NCI-H510A treated with DMSO at 0.1 percent for 48 hours (cell line): Measurements from ENCODE around the gene ATP8A2.
A peak's percentile ranks its signal among the peaks of the same experiment; 100 is the strongest.

Experiments
- DNase-seq: peaks from one replicate; lab custom pipeline; 2025; lab: John Stamatoyannopoulos, UW

The ATP8A2 gene

DNA sequence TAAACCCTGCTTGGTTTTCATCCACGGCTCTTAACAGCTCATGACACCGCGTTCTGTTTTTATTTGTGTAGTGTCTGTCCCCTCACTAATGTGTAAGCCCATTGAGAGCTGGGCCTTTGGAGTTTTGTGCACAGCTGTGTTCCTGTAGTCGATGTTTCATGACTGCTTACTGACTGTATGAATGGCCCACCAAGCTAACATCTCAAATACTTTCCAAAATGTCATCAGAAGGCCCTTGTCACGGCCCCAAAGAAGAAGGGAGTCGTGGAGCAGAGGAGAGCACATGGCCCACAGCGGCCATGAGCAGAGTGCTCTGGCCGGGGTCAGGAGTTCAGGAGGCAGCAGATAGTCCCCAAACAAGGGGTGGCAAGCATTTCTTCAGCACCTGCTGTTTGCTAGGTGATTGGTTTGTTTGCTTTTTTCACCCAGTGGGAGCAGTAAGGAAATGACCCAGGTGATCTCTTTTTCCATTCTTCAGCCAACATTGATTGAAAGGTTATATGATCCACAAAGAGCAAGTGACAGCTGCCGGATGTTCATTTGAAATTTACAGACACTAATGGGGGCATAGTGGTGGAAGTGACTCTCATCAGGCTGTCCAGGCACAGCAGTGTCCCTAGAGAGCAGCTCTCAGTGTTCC is 315.2 kb downstream of the ATP8A2 start:
- DNase-seq: peak; percentile 84

DNA sequence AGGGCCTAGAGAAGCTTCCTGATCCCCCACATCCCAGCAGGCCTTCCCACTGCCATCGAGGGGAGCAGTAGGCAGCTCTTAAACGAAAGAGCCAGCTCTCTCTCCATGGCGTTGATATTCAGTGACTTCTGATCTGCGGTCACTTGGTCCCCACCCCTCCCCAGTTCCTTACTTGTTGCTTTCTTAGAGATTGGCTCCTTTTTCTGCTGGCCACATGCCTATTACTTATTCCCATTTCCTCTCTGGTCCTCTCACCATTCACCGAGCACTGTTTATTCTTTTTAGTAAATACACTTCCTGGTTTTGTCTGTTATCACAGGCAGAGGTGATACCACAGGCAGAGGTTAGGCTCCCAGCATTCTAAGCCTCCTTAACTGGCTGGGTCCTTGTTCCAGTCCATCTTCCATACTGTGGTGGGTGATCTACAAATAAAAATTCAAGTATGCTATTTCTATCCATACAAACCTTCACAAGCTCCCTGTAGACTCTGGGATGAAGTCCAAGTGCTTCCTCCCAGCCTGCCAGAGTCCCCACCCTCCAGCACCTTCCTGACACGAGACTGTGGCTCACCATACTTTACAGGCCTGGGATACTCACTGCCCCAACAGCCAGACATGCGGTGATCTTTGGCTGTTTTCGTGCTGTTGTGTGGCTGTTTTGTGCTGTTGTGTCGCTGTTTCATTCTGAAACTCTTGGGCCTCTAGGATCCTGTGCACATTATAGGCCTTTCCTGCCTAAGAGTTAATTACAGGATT is 315.9 kb downstream of the ATP8A2 start:
- no peak for DNase-seq

DNA sequence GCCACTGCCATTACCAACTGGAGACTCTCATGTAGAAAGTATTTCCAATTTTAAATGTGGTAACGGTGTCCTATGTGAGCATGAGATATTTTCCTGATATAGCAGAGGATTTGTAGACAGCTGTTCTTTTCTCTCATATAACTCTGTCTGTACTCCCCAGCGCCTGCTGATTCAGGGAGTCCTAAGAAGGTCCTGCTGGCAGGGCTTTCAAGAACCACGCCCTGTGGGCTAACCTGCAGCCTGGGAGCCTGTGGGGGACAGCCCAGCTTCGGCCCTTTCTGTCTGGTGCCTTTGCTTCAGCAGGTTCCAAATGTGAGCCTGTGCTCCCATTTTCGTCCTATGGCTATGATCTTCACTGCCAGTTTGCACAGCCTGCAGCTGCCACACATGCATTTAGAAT is 316.8 kb downstream of the ATP8A2 start:
- no peak for DNase-seq

DNA sequence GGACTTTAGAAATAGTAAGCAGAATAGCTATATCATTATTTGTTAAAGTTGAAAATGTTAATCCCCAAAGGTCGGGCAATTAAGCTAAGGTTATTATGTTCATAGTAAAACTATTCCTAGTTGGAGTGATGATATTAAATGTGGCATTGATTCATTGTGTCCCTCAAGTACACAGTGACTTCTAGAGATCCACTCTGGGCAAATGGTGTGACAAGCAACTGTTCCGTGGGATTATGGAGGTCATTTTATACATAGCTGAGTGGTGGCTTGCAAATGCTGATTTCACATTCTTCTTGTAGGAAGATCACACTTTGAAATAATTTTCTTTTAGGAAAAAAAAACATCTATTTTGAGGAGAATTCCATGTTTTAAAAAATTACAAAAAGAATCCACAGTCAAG is 317.8 kb downstream of the ATP8A2 start:
- DNase-seq: no peak

DNA sequence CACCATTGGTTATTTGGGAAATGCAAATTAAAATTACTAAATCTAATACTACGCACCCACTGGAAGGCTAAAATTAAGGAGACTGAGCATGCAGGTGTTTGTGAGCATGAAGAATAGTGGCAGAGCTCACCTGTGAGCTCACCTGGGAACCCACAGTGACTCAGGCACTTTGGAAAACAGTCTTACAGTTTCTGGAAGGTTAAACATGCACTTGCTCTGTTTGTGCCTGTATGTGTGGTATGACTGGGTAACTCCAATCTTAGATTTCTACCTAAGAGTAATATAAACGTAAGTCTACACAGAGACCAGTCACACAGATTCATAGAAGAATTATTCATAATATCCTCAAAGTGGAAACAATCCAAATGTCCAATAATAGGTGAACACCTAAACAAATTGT is 318.8 kb downstream of the ATP8A2 start:
- no peak for DNase-seq

DNA sequence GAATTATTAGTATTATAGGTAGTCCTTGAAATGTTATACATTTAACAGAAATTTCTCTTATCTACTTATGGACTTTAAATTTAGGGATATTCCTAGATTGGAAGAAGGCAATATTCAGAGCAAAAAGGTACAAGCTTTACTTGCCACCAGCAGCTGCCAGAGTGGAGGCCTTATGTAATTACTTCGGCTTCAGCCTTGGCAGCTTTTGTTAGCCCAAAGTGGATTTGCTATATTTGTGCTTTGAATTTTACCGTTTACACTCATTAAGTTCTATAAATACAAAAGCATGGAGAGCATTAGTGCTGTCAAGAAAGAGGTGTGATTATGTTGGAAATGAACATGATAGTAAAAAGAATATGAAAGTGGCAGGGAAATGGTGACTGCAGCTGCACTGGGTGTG is 319.9 kb downstream of the ATP8A2 start:
- peak; percentile 50 for DNase-seq

DNA sequence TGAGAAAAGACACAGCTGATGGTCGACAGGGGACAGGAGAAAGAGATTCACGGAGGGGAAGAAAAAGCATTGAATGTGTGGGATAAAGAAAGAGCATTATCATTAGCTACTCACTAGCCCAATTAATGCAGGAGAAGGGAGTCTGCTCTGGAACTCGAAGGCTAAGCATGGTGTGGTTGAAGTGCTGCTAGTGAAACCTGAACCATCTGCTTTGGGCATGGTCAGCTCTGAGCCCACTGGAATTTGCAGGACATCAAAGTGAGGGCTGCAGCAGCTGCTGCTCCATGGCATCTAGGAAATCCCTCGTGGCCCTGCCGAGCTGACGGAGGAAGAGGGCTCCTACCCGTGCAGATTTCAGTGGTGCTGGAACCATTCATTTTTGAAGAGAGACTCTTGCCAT is 320.3 kb downstream of the ATP8A2 start:
- DNase-seq: peak; percentile 43

DNA sequence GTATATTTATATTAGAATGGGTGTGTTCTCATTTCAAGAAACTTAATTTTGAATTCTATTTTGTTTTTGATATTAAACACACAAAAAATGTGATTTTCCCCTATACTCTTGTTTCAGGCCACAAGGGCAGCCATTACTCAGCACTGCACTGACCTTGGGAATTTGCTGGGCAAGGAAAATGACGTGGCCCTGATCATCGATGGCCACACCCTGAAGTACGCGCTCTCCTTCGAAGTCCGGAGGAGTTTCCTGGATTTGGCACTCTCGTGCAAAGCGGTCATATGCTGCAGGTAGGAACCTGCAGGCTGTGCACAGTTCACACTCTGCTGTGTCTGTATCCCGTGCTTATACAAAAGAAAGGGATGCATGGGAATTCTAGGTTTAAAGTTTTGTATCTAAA is 327.3 kb downstream of the ATP8A2 start:
- no peak for DNase-seq

DNA sequence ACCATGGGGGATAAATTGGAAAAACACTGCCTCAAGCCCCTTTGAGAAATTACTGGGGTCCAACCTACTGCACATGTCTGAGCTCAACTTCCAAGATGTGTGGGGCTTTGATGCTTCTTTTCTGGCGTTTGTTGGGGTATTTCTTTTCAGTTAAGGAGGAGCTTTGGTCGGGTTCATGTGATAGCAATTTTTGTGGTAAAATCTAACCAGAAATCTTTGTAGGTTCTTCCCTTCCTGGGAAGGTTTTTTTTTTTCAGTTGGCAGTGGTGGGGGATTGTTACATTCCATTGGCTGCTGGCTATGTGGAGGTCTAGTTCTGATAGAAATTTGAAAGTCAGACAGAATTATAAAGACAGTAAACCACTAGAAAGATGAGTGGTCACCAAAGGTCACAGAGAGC is 327.8 kb downstream of the ATP8A2 start:
- no peak for DNase-seq

DNA sequence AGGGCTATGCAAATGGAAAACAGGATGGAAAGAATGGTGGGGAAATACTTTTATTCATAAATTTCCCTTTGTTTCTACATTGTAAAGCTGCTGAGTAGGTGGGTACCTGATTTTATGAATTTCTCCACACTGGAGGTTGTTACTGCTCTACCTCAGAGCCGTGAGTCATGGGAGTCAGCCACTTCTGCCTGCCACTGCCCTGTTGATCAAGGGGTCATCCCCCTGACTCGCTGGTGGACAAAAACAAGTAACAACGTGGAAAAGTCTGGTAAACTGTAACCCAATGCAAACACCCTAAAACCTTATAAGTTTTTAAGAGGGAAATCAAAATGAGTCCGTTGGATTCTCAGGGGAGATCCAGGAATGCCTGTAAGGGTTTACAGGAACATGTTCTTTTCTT is 329.5 kb downstream of the ATP8A2 start:
- no peak for DNase-seq

DNA sequence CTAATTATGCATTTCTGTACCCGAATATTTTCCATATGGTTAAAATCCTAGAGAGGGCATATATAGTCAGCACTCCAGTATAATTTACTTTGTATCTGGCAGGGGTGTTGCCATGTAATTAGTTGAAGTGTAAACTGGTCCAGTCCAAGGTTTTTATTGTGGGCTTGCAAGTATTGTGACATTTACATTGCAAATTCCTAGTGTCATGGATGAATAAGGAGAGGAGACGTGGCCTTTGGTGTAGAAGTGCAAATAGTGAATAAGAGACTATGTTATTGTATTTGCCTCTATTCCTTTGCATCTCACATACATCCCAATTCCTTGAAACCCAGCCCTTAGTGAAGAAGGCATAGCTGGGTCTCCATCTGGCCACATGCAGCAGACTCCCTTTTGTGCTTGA is 330.6 kb downstream of the ATP8A2 start:
- no peak for DNase-seq

DNA sequence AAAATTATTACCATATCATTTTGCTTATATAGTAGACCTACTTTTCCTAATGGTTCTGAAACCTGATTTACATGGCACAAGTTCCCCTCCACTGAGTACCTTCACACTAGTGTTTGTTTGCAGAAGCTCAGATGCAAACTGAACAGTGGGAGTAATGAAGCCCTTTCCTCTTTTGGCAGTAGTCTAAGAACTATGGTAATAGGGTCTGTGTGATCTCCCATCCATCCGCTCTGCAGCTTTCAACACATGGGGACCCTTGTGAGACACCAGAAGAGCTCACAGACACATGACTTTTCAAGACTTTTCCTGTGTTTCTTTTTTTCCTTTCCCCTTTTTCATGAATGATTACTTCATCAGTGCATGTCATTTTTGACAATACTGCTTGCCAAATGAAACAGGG is 336.0 kb downstream of the ATP8A2 start:
- no peak for DNase-seq

DNA sequence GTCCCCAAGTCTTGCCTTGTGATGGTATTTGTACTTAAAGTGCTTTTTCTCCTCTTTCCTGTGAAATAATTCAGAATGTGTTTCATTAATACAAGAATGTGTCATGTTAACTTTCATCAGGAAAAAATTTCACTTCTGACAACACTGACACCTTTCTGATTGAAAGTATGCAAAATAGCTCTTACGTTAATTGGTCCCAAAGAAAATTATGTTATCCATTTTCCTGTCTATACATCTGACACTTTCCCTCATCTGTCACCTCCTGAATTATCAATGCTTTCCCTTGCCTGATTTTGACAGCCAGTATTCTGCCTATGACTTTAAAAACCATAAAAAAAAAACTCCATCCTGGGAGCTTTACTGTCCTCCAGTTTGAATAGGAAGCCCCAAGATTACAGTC is 336.5 kb downstream of the ATP8A2 start:
- no peak for DNase-seq

DNA sequence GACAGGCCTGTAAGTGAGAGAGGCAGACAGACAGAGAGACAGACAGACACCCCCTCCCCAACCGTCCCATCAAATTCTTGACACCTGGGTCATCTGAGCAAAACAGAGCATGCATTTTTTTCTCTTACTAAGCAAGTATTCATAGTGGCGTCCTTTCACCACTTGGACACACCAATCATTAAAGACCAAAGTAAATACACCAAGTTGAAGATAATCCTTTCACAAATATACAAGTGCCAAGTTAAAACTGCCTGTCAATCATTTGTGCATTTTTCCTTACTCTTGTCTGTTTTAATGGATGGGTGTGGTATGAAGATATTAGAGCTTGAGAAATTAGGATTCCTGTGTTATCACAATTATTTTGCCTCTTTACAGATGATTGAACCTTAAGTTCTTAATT is 337.3 kb downstream of the ATP8A2 start:
- DNase-seq: peak; percentile 22

DNA sequence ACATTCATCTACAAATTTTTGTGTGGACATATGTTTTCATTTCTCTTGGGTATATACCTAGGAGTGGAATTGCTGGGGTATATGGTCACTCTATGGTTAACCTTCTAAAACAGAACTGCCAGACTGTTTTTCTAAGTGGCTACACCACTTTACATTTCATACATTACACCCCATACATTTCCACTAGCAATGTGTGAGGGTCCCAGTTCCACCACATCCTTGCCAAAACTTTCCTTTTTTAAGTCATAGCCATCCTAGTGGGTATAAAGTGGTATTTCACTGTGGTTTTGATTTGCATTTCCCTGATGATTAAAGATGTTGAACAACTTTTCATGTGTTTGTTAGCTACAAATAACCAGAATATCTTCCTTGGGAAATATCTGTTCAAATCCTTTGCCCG is 344.0 kb downstream of the ATP8A2 start:
- no peak for DNase-seq

DNA sequence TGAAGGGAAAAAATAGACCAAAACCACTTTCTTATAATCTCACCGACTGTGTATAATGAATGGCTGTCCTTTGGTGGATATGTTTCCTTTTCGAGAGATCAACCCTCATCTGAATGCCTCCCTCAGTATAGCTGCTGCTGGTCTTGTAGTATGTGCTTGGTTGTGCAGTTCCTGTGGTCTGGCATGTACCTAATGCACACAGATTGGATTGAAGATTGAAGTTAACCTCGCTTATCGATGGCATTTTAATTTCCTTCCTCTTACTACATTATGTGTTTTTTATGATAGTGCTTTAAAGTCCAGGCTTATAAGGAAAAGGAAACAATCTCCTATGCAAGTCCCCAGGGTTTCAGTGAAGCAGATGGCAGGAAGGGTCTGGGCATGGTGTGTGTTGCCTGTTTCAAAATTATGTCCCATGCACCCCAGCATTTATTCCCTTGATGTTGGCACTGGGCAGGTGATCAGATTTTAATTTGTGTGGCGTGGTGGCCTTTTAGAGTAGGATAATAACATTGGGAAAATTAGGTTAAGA is 346.0 kb downstream of the ATP8A2 start:
- DNase-seq: no peak

DNA sequence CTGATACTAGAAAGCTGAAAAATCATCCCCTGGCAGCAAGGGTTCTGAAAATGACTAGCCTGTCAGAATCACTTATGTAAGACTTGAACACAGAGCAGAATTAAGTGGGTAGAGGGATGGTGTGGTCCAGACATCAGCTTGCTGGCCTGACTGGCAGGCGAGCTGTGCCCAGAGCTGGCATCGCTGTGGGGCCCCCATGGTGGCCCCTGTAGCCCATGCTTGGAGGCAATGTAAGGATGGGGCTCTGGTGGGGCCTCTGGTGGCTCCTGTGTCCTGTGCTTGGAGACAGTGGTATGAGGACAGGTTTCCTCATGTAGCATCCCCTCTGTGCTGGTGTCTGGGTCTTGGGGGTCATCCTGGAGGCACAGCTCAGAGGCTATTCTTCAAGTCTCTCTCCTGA is 347.9 kb downstream of the ATP8A2 start:
- no peak for DNase-seq

DNA sequence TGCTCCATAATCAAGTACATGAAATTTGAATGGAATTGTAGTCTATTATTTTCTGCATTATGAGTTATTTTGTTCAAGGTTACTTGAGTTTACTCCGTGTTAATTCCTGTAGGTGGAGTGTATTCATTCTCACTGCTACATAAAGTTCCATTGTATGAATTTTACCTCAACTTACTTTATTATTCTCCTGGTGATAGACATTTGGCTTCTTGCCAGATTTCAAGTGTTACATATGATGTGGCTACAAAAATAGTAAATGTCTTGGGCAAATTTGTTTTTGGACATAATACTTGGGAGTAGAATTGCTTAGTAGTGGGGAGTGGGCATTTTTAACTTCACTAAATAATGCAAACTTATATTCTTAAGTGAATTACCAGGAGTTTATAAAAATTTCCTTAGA is 351.1 kb downstream of the ATP8A2 start:
- no peak for DNase-seq

DNA sequence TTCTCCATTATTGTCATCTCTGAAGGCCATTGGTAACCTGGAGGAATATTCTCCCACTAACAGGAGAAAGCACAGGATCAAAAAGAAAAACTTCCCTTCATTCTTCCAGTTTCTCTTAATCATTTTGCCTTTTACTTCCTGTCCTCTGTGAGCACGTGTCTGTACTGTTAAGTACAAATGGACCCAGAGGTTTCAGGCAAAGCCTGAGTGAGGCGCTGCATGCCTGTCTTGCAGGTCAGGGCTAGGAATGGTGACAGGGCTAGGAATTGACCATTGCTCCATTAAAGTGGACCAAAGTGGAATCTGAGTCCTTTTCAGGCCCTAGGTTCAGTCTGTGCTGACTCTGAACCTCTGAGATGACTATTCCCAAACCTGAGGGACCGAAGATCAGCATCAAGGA is 353.3 kb downstream of the ATP8A2 start:
- no peak for DNase-seq

DNA sequence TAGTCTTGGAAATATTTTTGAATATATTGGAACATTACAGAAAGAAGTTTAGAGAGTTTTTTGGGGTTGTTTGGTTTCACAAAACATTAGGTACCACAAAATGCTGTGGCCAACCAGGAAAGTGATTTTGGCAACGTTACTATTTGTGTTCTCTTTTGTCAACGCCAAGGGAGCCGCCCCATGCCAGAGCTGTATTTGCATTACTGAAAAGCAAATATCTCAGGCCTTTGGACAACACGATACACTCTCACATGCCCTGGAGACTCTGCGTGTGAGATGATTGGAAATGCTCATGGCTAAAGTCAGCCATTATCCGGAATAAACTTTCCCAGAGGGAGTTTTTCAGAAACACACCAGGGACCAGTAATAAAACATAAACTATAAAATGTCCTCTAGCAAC is 355.5 kb downstream of the ATP8A2 start:
- DNase-seq: peak; percentile 57

DNA sequence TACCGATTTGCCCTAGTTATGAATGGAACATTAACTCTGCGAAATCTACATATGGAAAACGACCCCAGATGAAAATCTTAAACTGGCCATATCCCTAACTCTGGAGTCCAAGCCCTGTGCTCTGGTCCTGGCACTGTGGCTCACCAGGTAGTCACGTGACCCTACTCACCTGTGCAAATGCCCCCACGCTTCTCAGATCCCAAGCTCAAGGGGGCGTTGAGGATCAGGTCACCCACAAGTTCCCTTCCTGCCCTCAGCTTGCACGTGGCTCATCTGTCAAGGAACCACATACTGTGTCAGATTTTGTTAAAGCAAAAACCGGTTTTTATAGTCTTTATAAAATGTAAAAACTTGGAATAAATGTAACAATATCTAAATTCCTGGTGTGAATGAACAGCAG is 356.0 kb downstream of the ATP8A2 start:
- DNase-seq: no peak

DNA sequence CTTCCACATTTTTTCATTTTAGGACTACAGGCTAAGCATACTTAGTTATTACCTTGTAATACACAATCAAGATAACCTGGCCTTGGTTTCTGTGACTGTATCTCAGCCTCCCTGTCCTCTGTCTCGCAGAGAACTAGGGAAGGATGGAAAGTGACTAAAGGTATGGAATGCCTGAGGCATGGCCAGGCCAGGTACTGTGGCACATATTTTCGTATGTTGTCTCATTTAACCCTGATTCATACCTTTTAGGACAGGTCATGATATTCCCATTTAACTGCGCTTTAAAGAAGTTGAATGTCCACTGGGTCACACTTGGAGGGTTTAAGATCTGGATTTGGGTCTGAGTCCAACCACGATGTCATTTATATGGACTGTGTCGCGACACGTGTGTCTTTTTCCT is 357.4 kb downstream of the ATP8A2 start:
- DNase-seq: no peak

DNA sequence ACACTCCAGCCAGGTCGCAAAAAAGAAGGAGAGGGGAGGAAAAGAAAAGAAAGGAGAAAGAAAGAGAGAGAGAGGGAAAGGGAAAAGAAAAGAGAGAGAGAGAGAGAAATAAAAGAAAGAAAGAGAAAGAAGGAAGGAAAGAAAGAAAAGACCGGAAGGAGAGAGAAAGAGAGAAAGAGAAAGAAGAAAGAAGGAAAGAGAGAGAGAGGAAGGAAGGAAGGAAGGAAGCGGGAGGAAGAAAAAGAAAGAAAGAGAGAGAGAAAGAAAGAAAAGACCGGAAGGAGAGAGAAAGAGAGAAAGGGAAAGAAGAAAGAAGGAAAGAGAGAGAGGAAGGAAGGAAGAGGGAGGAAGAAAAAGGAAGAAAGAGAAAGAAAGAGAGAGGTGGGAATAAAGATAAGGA is 359.3 kb downstream of the ATP8A2 start:
- DNase-seq: no peak

DNA sequence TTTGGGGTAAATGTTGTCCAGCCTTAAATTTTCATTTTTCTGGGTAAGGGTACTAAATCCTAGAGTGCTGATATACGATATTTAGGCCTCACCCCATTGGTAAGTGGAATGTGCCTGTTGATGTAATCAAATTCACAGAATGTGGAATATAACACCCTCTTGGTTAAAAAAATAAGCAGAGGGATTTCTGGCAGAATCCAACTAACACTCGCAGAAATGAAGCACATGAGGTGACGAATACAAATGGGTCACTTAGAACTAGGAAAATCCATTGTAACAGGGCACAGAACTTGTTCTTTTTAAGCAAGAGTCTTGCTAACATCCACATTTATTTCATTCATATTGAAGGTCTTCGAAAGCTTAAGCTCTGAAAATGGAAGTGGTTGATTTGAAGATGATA is 359.8 kb downstream of the ATP8A2 start:
- no peak for DNase-seq
